ENCODE measurements around the gene EID3.
"Not testable (repeated sequence)": the region's sequence is repeated elsewhere in the genome, so short reads cannot be mapped to it uniquely, and the experiment has no call there.

EID3 gene

DNA sequence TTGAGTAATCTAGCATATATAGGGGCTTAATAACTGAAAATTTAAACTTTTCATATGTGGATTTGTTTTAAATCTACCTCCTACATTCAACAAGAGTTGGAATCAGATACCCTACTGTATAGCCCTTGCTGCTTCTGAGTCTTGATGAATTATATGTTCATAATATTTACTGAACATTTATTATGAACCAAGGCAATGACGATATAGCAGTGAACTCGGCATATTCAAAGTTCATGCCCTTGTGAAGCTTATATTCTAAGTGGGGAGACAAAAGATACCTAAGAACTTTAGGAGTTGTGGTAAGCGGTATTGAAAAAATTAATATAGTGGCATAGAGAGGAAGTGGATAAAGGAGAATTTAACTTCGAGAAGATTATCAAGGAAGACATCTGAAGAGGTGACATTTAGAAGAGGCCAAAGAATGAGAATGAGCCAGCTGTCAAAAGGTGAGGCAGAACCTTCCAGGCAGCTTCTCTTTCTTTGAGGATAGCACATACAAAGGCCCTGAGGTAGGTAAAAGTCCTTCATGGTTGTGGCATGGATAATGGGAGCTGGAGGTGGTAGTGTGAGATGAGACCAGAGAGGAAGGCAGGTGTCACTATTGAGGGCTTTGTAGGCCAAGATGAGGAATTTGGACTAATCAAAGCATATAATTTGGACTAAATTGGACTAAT, 10.2 kb downstream of the EID3 start:
- DNase-seq, result no peak

DNA sequence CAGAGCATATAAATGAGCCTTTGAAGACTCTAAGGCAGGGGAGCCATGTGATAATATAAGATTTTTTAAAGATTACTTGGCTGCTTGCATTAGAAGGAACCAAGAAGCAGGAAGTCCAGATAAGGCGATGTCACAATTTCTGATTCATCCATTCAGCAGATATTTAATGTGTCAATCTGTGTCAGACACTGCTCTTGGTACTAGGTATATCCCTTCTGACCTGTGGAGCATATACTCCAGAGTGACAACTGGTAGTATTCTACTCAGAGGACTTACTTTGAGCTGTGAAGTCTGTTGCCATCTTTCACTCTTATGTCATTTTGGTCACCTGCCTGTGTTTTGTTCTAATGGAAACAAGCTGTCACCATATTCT, 10.7 kb downstream of the EID3 start:
- DNase-seq, result no peak

GRCh38 chr12:104315326-104316224, 12.0 kb downstream of the EID3 start:
- DNase-seq, result no peak

- DNase-seq, result no peak
Measured at GRCh38 chr12:104316936-104317335, 13.4 kb downstream of the EID3 start.

DNA sequence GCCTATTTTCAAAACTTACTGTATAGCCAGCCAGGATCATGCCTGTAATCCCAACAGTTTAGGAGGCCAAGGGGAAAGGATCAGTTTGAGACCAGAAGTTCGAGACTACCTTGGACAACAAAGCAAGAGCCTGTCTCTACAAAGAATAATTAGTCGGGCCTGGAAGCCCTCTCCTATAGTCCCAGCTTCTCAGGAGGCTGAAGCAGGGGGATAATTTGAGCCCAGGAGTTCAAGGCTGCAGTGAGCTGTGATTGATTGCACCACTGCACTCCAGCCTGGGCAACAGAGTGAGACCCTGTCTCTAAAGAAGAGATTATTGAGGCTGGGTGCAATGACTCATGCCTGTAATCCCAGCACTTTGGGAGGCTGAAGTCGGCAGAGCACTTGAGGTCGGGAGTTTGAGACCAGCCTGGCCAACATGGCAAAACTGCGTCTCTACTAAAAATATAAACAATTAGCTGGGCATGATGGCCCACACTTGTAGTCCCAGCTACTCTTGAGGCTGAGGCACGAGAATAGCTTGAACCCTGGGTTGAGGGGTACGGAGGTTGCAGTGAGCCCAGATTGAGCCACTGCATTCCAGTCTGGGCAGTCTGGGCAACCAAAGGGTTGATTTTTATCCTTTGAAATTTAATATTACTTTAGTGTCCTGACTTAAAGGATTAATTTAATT, 14.1 kb downstream of the EID3 start:
- no peak for DNase-seq

DNA sequence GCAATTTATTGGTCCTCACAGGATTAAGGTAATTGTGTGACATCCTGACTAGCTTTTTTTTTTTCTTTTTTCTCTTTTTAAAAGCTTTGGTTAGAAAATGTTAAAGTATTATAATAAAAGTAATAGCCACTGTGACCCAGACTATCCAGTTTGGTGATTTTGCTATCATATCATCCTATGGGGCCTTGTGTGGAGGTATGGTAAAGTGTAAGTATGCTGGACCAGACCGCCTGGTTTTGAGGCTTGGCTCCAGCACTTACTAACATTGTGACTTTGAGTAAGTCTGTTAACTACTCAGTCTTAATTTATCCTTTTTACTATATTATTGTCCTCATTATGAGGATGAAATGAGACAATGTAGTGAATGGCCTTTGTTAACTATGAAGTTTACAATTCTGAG, 15.5 kb downstream of the EID3 start:
- DNase-seq, result no peak

- no peak for DNase-seq
Measured at GRCh38 chr12:104319918-104320626, 16.5 kb downstream of the EID3 start.

GRCh38 chr12:104320627-104321024, 17.1 kb downstream of the EID3 start:
- DNase-seq, result no peak

DNA sequence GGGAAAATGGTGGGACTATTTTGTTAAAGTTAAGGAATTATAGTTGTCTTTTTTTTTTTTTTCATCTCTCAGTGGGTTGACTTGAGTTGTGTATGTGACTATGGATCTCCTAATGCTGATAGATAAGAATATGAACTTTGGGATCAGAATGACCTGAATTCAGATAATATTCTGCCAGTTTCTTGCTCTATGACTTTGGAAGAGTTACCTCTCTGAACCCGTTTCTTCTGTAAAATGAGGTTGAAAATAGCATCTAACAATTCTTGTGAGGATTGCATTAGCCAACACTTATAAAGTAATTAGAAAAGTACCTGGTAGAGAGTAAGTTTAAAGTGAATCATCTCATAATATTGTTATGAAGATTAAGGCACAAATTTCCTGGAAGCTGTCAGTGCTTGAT, 18.4 kb downstream of the EID3 start:
- DNase-seq, result no peak

DNA sequence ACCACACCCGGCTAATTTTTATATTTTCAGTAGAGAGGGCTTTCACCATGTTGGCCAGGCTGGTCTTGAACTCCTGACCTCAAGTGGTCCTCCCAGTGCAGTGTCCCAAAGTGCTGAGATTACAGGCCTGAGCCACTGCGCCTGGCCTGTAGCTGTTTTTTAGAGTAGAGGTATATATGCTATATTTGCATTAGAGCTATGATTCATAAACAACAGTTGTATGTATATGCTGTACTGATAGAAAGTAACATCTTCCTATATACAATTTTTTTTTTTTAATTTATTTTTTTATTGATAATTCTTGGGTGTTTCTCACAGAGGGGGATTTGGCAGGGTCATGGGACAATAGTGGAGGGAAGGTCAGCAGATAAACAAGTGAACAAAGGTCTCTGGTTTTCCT, 19.0 kb downstream of the EID3 start:
- not testable (repeated sequence) for DNase-seq

GRCh38 chr12:104323899-104324298, 20.4 kb downstream of the EID3 start:
- DNase-seq, result no peak

DNA sequence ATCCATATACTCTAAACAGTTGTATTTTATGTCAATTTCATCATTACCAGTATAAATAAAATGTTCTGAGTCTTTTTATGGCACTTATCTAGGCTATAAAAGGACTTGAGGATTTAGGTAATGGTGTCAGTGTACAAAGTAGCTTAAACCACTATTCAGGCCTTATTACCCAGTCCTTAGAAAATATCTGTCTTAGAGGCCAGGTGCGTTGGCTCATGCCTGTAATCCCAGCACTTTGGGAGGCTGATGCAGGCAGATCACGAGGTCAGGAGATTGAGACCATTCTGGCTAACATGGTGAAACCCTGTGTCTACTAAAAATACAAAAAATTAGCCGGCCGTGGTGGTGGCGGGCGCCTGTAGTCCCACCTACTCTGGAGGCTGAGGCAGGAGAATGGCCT, 24.7 kb downstream of the EID3 start:
- not testable (repeated sequence) for DNase-seq

- DNase-seq, result no peak
Measured at GRCh38 chr12:104328790-104329189, 25.3 kb downstream of the EID3 start.

DNA sequence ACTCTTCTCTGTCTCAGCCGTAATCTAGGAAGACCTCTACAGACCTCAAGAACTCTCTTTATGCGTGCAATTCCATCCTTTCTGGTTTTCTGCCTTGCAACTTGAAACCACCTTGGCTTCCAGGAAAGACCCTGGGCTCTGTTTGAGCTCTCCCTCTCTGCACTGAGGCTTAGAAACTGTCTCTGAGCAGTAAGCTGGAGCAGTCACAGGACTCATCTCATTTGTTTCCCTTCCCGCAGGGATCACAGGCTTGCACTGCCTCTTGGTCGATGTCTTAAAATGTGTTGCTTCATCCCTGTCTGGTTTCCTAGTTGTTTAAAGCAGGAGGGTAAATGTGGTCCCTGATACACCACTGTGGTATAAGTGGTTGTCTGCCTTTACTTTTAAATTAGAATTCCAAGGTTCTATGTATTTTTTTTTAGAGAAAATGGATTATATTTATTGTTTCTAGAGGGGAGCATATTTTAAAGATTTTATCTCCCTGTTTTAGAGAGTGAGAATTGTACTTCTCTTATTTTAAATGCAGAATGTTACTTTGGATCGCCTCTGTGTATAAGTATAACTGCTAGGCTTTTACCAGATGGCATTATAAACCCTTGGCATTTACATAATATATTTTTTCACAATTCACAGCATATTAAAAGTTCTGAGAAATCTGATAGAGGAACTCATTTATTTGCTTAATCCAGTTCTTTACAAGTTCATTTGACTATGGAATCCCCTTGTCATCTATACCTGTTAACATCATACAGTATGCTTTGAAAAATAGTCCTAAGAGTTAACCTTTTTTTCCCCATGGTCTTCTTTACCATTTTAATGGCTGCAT, 26.4 kb downstream of the EID3 start:
- DNase-seq, result no peak

GRCh38 chr12:104331376-104331775, 27.8 kb downstream of the EID3 start:
- DNase-seq, result no peak

GRCh38 chr12:104332273-104332672, 28.7 kb downstream of the EID3 start:
- not testable (repeated sequence) for DNase-seq

DNA sequence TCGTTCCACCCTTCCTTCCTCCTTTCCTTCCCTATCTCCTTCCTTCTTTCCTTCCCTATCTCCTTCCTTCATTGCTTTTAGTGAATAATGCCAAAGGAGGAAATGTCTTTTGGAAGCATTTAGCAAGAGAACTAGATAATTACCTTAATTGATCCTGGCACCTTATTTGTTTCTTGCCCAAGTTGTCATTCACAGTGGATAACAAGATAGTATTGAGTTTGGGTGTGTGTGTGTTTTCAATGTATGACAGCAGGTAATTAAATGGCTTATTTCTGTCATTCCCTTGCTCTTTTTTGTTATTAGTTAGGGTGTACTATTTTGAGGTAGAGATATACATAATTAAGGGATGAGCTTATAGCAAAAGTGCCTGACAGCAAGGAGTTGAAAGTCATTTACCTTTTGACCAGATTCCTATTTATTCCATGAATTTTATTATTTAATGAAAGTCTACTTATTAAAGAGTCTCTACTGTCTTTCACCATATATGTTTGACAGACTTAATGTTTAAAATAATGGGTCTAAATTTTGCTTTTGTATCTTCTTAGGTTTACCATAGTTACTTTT, 30.2 kb downstream of the EID3 start:
- no peak for DNase-seq

DNA sequence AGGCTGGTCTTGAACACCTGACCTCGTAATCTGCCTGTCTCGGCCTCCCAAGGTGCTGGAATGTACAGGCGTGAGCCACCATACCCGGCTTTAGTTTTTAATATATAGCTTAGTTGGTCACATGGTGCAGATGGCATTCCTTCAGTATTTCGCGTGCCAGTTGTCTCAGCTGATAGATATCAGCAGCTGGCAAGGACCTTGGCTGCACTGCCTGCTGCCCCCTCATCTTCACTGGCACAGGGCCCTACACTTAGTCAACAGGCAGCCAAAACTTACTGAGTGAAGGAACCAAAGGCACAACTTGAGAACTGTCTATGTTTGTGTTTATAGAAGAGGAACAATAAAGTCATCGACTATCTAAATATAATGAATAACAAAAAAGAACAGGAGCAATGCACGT, 31.0 kb downstream of the EID3 start:
- DNase-seq, result no peak

DNA sequence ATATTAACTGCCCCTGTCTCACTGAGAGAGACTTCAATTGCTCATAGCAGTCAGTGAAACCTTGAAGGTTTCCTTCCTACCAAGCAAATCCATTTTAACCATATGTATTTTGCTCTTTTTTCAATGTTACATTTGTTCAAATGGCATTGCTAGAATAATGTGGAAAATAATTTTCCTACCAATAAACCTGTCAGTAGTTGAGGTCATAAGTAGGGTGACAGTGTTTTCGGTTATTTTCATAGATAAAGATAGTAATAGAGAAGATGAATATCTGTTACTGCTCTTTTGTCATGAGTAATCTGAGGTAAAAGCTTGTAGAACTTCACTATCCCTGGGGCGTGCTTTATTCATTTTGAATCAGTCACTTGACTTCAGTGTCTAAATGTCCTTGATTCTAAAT, 32.6 kb downstream of the EID3 start:
- DNase-seq, result no peak

GRCh38 chr12:104337030-104337558, 33.6 kb downstream of the EID3 start:
- no peak for DNase-seq

- DNase-seq, result no peak
Measured at GRCh38 chr12:104339663-104340062, 36.1 kb downstream of the EID3 start.

DNA sequence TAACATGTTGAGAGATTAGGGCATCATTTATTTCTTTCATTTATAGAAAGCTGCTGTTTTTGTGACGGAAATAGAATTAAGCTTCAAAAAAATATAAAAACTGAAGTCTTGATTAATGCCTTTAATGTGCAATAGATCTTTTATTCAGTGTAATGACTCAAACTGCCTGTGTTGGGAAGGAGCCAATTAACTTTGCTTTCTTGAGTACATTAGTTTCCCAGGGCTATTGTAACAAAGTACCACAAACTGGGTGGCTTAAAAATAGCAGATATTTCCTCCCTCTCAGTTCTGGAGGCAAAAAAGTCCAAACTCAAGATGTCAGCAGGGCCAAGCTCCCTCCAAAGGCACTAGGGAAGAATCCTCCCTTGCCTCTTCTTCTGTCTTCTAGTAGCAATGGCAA, 36.6 kb downstream of the EID3 start:
- no peak for DNase-seq

Measured in islet precursor cell (in vitro differentiated cells).